ENCODE measurements around the gene HK1.

- TF ChIP-seq CTCF (IDR thresholded peaks at IDR 0.05) (no peak), ETV6 (CRISPR knock-in tag; IDR thresholded peaks at IDR 0.05) (no peak), FOXP4 (CRISPR knock-in tag; IDR thresholded peaks at IDR 0.05) (no peak), IRF2 (CRISPR knock-in tag; IDR thresholded peaks at IDR 0.05; ENCODE audit: borderline replicate concordance, low read depth) (no peak)
These were observed 32.3 kb upstream of the HK1 start for GRCh38 chr10:69246036-69246435.
